Left colon (tissue), 2 donors: ENCODE data around the gene PHACTR1. TPM values are rescaled to one million over a fixed set of nuclear protein-coding genes. Genes with fewer than 3 reads are reported as not detected.

Source experiments
- ATAC-seq: fragments of 200-7000 bp; cut with Tn5 transposase; one replicate; pipeline ENCODE4 v1.9.1; 2020; ENCODE audit warnings: mild to moderate bottlenecking, moderate library complexity
- DNase-seq, 2 donors: peaks; one replicate each; pipeline ENCODE4 v3.0.0-alpha.2; 2020
- intact Hi-C, 2 donors: fragments of 100-400 bp; cut with DNase I in 1 of 2; cut with micrococcal nuclease in 1 of 2; formaldehyde crosslinking; loops; one replicate each; pipeline versions ENCODE4 v1.11.2 to v1.14.0; 2022; cut with DNase I, micrococcal nuclease
- total RNA-seq, 2 donors: library from RNA; stranded (reverse); fragmentation: NEBNext Ultra II Directional; extraction: Animal tissue kit (Norgen Biotek cat#: 25700); gene quantifications; one replicate each; pipeline ENCODE4 v1.2.1, GENCODE V29; 2021
- donor health status: DM: no; HTN: no; CAD: no.
- donor health status: DM: yes; HTN: yes; CAD: no.

The PHACTR1 gene
- total RNA-seq, 2 donors from 2014 or later = 1.5 to 3.7 TPM

- DNase-seq (no peak), ATAC-seq (no peak)
- intact Hi-C loops = no loop called here
Observed at GRCh38 chr6:13180538-13180937, 464.0 kb downstream of the PHACTR1 start.

- ATAC-seq (no peak), DNase-seq (no peak)
- intact Hi-C loops = no loop called here
Observed at GRCh38 chr6:13181393-13181792, 464.8 kb downstream of the PHACTR1 start.

GRCh38 chr6:13183415-13184088 is 467.0 kb downstream of the PHACTR1 start:
- DNase-seq (no peak), ATAC-seq (no peak)
- intact Hi-C loops = no loop called here

GRCh38 chr6:13184089-13184468 is 467.5 kb downstream of the PHACTR1 start:
- DNase-seq = no peak
- intact Hi-C loops = no loop called here
- no peak for ATAC-seq

DNA sequence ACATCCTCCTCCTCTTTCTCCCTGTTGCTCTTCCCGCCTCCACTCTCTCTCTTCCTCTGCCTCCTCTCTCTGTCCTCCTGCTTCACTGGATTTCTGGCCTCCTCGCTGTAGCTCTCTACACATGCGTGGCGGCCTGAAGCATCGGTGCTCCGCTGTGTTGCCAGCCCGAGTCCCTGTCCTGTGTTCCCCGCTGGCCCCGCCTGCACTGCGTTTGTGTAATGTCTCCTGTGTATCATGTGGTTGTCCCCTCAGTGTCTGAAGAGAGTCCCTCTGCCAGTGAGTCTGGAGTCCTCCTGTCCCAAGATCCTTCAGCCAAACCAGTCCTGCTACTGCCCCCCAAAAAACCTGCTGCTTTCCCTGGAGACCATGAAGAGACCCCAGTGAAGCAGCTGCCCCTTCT is 468.0 kb downstream of the PHACTR1 start:
- intact Hi-C loops = no loop called here
- ATAC-seq = no peak

DNA sequence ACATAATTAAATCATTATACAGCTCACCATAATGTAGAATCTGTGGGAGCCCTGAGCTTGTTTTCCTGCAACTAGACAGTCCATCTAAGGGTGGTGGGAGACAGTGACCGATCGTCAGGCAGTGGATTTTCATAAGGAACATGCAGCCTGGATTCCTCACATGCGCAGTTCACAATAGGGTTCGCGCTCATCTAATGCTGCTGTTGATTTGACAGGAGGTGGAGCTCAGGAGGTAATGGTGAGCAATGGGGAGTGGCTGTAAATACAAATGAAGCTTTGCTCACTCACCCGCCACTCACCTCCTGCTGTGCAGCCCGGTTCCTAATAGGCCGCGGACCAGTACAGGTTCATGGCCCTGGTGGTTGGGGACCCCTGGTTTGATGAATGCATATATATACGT is 470.3 kb downstream of the PHACTR1 start:
- intact Hi-C loops = no loop called here
- no peak for ATAC-seq

More for the DNA sequence above, 468.0 kb downstream of the PHACTR1 start:
- no peak for DNase-seq

DNA sequence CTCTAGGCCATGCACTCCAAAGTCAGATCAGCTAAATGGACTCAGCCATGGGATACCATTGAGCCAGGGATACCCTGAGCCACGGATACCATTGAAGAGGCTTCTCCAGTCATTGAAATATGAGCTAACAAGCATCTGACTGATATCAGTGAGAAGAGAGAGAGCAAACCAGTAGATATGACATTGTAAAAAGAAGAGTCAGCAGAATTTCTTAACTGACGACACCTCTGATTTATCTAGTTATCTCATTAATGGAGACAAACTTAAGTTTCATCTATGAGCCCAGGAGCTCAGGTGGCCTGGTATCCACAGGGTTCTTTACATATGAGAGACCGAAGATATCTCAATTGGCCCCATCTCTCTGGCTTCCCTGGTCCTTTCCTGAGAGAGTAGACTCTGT is 471.1 kb downstream of the PHACTR1 start:
- ATAC-seq = no peak
- intact Hi-C loops = no loop called here
- DNase-seq = no peak

More for the DNA sequence above, 470.3 kb downstream of the PHACTR1 start:
- no peak for DNase-seq

GRCh38 chr6:13188306-13188705 is 471.7 kb downstream of the PHACTR1 start:
- intact Hi-C loops = no loop called here
- DNase-seq (no peak), ATAC-seq (no peak)

- intact Hi-C loops = no loop called here
- DNase-seq (no peak), ATAC-seq (no peak)
Observed at GRCh38 chr6:13189710-13190109, 473.1 kb downstream of the PHACTR1 start.

DNA sequence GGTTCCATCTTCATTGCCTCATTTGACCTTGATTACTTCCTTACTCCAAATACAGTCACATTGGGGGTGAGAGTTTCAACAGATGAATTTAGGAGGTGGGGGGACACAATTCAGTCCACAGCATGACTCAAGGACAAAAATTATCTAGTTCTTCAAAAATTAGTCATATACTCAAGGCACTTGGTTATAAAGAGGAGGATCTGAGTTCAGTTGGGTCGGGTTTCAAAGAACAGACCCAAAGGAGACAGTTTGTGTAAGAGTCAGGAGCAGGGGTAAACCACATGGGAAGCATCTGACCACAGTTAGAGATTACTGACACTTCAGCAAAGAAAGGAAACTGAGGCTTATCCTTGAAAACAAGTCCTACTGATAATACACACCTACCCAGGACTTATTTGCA is 473.8 kb downstream of the PHACTR1 start:
- no peak for ATAC-seq
- DNase-seq = no peak
- intact Hi-C loops = no loop called here

GRCh38 chr6:13191461-13191860 is 474.9 kb downstream of the PHACTR1 start:
- DNase-seq (no peak), ATAC-seq (no peak)
- intact Hi-C loops = no loop called here

DNA sequence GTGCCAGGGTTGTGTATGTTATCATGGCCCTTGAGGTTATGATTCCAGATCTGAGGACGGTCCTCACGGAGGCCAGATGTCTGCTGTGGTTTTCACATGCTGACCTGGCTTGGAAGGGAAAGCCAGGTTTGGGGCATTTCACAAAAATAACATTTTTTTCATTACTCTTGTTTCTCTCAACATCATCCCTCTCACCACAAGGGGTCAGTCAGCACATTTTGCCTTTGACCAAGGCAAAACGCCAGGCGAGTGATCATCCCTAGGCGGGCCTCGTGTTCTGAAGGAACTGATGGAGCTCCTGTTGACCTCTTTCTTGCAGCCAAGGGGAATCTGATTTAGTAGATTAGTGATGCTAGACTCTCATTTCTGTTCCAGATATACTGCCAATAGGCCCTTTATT is 478.3 kb downstream of the PHACTR1 start:
- DNase-seq (peak; percentile 29 to 54), ATAC-seq (peak; percentile 59)
- intact Hi-C loops = no loop called here

DNA sequence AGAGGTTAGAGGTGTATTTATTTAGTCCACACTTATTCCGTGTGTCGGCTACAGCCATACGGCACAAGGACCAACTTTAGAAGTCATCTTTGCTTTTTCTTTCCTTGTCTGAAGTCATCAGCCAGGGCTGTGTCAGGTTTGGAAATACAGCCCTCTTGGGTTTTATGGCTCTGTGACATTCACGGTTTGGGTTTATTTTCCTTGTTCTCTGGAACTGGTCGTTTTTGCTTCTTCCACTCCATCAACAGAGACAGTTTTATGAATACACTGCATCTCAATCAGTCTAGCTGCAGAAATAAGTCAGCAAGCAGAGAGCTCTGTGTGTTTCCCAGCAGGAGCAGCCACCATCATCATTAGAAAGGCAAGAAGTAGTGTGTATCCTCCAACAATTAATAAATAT is 479.2 kb downstream of the PHACTR1 start:
- ATAC-seq = no peak

GRCh38 chr6:13198168-13198567 is 481.6 kb downstream of the PHACTR1 start:
- DNase-seq (no peak), ATAC-seq (no peak)
- intact Hi-C loops = no loop called here

More for the DNA sequence above, 479.2 kb downstream of the PHACTR1 start:
- intact Hi-C loops = no loop called here
- no peak for DNase-seq

DNA sequence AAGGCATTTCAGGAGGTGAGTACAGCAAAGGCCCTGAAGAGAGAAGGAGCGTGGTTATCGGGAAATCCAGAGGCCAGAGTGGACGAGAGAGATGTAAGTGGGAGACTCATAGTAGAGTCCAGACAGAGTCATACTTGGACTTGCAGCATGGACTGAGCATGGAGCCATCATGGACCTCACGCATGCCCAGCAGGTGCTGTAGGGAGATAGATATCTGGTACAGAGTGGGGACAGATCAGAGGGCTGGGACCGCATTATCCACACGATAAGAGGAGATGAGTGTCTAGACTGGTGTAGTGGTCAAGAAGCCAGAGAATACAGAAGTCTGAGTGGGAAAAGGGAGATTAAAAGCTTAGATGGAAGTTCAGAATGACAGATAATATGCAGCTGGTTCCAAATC is 484.8 kb downstream of the PHACTR1 start:
- intact Hi-C loops = no loop called here
- ATAC-seq (no peak), DNase-seq (no peak)

DNA sequence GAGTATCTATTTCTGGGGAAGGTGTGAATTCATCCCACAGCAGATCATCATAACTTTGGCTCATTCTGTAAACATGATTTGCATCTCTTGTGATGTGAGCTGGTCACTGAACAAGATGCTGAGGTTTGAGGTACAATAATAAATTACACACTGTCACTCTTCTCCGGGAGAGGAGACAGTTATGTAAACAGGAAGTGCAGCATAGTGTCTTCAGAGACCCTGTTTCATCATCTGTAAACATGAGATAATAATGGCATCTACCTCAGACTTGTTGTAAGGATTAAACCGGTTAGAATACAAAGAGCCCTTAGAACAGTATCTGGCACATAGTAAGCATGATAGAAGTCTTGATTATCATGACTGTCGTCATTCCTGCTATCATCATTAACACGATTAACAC is 486.6 kb downstream of the PHACTR1 start:
- no peak for DNase-seq

DNA sequence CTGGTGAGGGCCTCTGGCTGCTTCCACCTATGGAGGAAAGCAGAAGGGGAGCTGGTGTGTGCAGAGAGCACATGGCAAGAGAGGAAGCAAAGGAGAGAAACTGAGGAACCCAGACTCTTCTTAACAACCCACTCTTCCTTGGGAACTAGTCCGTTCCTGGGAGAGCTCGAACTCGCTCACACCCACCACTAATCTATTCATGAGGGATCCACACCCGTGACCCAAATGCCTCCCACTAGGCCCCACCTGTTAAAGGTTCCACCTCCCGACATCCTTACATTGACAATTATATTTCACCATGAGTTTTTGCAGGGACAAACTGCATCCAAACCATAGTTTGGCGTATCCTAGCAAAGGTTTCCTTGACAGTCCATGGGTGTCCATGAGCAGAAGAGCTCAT is 488.5 kb downstream of the PHACTR1 start:
- no peak for DNase-seq
- no peak for ATAC-seq
- intact Hi-C loops = no loop called here

More for the DNA sequence above, 486.6 kb downstream of the PHACTR1 start:
- no peak for ATAC-seq
- intact Hi-C loops = no loop called here

DNA sequence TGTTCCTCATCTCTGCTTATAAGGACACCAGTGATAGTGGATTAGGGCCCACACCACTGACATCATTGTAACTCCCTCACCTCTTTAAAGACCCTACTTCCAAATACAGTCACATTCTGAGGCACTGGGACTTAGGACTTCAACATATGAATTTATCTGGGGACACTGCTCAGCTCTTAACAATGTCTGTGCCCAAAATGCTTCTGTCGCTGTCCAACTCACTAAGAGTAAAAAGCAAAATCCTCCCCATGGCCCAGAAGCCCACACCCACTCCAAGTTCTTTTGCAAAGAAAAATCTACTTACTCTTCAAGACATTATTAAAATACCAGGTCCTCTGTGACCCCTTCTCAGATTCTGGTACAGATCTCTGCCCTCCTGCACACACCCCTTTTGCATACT is 495.5 kb downstream of the PHACTR1 start:
- intact Hi-C loops = no loop called here
- no peak for DNase-seq
- no peak for ATAC-seq

DNA sequence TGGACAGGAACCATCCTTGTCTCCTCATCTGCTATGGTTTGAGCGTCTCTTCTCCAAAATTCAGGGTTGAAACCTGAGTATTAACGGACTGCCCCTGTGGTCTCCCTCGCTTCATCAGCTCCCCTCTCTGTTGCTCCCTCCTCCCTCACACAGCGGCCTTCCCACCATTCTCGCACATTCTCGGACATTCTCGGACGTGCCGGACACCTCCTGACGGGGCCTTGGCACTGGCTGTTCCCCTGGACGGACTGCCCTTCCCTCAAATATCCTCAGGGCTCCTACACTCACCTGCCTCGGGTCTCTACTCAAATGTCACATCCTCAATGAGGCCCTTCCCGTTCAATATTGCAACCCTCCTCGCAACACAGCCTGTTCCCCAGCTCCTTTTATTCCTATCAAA is 496.0 kb downstream of the PHACTR1 start:
- DNase-seq (no peak), ATAC-seq (no peak)
- intact Hi-C loops = no loop called here

- ATAC-seq = no peak
- DNase-seq = no peak
- intact Hi-C loops = no loop called here
Observed at GRCh38 chr6:13215390-13215789, 498.8 kb downstream of the PHACTR1 start.

DNA sequence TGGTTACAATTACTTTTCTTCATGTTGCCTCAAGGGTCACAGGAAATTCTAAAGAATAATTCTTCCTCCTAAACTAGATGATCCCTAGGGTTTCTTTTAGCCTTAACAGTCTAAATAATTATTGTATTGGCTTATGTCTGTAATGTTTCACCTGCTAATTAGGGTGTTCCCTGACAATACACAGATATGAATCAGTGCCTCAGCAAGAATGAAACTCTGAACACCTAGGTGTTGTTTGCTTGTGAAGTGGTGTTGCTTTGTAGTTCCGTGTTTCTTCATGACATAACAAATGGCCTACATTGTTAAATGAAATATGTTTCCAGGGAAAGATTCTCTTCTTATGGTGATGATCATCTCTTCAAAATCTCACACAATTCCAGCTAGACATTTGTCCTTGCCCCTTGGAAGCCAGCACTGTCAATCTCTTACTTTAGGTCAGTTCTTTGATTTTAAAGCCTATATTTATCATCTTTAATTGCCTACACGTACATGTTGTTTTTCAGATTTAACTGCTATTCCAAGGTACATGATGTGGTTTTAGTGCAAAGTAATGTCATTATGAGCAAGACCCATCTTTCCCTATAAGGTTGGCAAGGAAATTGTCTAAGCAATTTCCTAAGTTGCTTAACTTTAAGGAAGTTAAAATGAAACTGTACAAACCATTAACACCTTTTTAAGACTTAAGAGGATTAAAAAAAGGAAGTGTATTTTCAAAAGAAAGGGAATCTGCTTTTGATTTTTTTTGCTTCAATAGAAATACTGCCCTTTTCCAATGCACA is 499.9 kb downstream of the PHACTR1 start:
- intact Hi-C loops = no loop called here
- ATAC-seq (no peak), DNase-seq (no peak)
